Measurements from ENCODE around the gene RPTOR.
A peak's percentile ranks its signal among the peaks of the same experiment; 100 is the strongest.
"Not testable (repeated sequence)": the region's sequence is repeated elsewhere in the genome, so short reads cannot be mapped to it uniquely, and the experiment has no call there.

Gene RPTOR

GRCh38 chr17:80864751-80865150 lies 320.1 kb downstream of the RPTOR start:
- DNase-seq (ENCODE audit: low spot score) = no peak

GRCh38 chr17:80866050-80866793 lies 321.6 kb downstream of the RPTOR start:
- DNase-seq (ENCODE audit: low spot score) = peak; percentile 76

DNA sequence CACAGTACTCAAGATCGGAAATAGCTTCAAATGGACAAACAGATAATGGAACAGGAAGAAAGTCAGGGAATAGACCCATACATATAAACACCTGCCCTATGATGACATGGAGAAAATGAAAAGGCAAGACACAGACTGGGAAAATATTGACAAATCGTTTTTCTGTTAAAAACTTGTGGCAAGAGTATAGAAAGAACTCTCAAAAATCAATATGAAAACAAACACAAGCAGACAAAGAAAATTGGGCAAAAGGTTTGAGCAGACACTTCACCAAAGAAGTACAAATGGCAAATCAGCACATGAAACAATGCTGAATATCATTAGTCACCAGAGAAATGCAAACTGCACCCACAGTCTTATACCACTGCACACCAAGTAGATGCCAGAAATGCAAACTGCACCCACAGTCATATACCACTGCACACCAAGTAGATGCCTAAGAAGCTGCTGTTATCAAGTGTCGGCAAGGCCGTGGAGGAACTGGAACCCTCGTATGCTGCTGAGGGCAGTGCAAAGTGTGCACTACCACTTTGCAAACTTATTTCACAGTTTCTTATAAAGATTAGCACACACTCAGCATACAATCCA lies 323.5 kb downstream of the RPTOR start:
- DNase-seq (ENCODE audit: low spot score) = no peak

- no peak for DNase-seq (ENCODE audit: low spot score)
These were observed 325.0 kb downstream of the RPTOR start for GRCh38 chr17:80869481-80870145.

GRCh38 chr17:80870401-80870800 lies 325.8 kb downstream of the RPTOR start:
- DNase-seq (ENCODE audit: low spot score) = peak; percentile 24

- no peak for DNase-seq (ENCODE audit: low spot score)
These were observed 326.7 kb downstream of the RPTOR start for GRCh38 chr17:80871341-80871740.

GRCh38 chr17:80872001-80872500 lies 327.4 kb downstream of the RPTOR start:
- DNase-seq (ENCODE audit: low spot score) = no peak

DNA sequence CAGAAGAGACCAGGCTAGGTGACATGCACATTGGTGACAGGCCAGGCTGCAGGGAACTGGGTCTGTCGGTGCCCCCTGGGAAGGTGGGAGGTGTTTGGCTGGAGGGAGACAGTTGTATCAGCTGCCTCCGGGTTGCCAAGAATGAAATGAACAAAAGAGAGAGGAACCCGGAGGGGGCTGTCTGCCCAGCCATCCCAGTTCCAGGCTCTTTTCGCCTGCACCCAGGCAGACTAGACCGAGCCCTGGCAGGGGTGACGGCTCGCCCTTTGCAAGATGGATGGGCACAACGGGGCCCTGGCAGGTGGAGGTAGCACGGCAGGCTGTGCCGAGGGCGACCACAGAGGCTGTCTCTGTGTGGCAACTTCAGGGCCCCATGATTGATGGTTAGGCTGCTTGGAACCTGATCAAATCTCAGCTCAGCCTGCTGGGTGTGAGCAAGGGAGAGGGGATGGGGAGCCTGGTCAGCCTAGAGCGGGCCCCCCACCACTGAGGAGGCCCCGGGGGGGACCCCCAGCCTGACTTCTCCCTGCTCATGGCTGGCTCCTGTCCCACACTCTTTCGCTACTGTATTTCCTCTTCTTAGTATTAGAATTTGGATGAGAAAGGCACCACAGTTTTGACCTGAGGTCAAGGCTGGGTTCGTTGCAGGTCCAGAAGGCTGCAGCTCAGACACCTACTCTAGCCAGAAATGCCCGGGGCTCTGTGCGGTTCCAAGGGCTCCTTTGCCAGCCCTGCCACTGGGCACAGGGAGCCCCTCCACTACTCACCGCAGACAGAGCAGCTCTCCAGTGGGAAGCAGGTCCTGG lies 328.1 kb downstream of the RPTOR start:
- DNase-seq (ENCODE audit: low spot score) = no peak

GRCh38 chr17:80873307-80873951 lies 328.8 kb downstream of the RPTOR start:
- no peak for DNase-seq (ENCODE audit: low spot score)

DNA sequence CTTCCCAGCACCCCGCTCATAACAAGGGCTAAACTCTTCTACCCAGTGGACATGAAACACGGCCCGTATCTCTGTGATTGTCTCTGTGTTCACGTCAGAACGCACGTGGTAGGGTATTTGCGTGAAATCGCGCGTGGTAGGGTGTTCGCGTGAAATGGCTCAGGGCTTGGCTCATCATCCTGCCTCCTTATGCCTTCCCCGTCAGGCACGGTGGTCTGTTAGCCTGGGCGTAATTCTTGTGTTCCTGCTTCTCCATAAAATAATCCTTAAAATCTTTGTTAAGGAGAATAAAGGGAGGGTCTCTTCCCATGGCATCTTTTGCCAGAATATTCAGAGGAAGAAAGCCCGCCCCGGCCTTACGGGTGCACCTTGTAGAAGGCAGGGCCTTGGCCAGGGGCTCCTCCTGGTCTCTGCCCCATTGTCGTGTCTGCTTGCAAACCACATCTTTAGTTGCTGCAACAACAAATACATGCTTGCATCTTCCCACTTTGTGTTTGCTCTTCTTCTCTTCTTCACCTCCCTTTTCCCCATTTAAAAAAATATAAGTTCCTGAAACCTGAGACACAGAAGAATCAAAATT lies 330.3 kb downstream of the RPTOR start:
- no peak for DNase-seq (ENCODE audit: low spot score)

DNA sequence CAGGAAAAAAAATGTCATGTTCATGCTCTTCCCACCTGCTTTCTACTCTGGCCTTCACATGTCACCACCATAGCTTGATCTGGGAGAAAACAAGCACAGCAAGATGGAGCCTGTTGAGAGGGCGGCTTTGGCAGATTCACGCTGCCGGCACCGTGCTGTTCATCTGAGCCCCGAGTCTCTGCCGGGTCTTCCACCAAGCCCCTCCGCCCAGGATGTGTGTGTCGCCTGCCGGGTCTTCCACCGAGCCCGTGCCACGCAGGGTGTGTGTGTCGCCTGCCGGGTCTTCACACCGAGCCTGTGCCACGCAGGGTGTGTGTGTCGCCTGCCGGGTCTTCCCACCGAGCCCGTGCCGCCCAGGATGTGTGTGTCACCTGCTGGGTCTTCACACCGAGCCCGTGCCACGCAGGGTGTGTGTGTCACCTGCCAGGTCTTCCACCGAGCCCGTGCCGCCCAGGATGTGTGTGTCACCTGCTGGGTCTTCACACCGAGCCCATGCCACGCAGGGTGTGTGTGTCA lies 330.9 kb downstream of the RPTOR start:
- not testable (repeated sequence) for DNase-seq (ENCODE audit: low spot score)

DNA sequence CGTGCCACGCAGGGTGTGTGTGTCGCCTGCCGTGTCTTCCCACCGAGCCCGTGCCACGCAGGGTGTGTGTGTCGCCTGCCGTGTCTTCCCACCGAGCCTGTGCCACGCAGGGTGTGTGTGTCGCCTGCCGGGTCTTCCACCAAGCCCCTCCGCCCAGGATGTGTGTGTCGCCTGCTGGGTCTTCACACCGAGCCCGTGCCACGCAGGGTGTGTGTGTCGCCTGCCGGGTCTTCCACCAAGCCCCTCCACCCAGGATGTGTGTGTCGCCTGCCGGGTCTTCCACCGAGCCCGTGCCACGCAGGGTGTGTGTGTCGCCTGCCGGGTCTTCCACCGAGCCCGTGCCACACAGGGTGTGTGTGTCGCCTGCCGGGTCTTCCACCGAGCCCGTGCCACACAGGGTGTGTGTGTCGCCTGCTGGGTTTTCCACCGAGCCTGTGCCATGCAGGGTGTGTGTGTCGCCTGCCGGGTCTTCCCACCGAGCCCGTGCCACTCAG lies 331.9 kb downstream of the RPTOR start:
- not testable (repeated sequence) for DNase-seq (ENCODE audit: low spot score)

DNA sequence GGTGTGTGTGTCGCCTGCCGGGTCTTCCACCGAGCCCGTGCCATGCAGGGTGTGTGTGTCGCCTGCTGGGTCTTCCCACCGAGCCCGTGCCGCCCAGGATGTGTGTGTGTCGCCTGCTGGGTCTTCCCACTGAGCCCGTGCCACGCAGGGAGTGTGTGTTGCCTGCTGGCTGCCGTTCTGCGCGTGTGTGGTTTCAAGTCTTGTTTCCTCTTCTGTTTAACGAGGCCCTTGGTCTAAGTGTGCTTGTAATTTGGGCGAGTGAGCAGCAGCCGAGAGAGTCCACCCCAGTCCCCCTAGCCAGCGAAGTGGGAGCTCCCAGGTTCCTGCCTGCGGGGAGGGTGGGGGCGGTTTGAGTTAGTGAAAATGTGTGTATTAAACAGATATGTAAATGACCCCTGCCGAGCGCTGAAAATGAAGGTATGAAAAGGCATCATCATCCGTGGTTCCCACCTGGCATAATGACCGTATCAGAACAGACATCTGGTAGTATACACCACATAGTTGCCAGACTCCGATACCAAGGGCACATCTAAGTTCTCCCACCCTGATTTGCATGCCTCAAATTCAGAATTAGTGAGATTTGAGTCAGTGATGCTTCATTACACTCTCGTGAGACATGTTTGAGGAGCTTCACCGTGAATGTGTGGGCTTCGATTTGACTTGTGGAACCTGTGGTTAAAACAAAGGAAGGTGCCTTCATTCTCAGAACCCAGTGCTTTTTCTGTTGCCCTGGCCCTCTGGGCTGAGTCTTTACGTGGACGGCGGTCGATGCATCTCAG lies 332.5 kb downstream of the RPTOR start:
- DNase-seq (ENCODE audit: low spot score) = peak; percentile 74

DNA sequence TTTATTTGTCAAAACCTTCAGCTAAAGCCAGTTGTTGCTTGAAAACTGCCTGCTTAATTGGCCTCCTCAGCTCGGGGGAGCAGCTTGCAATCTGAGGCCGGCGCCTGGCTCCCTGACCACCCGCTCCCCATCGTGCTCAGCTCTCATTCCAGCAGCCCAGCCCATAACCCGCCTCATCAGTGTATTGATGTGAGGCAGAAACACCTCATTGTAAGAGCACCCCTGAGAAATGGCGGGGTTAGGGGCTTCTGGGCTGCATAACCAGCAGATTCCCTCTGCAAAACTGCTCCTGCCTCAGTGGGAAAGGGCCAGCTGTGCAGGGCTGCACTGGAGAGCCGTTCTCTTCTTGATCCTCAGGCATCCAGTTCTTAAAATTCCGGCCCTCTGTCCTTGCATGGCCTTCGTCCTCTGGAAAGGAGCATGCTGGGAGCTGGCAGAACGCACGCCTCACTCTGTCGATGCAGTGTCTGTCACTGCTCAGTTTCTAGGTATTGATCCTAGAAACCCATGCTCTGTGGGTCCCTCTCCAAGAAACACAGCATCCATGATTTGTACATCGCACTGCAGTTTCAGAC lies 333.2 kb downstream of the RPTOR start:
- DNase-seq (ENCODE audit: low spot score) = no peak

GRCh38 chr17:80878876-80879722 lies 334.5 kb downstream of the RPTOR start:
- no peak for DNase-seq (ENCODE audit: low spot score)

GRCh38 chr17:80879723-80880647 lies 335.3 kb downstream of the RPTOR start:
- DNase-seq (ENCODE audit: low spot score) = no peak

DNA sequence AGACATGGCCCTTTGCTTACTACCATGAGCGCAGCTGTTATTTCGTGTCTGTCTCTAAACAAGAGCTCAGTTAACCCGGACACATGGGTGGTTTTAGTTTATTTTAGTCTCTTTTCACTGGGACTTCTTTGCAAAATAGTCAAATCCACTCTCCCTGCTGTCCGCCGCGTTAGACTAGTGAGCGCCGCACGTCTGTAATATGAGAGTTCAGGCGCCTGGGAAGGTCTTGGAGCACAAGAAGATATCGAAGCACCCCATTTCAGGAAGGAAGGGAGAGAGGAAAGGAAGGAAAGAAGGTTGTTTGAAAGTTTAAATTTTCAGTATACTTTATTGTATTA lies 336.0 kb downstream of the RPTOR start:
- DNase-seq (ENCODE audit: low spot score) = no peak

- no peak for DNase-seq (ENCODE audit: low spot score)
These were observed 336.7 kb downstream of the RPTOR start for GRCh38 chr17:80881306-80881705.

All from CD4-positive, alpha-beta T cell treated with Interleukin-2 at 100 ng/mL for 4 hours (primary cell).